ENCODE measurements around the gene FMO1.

GRCh38 chr1:171233183-171233582 is 15.1 kb upstream of the FMO1 start:
- TF ChIP-seq CTCF (conservative IDR thresholded peaks at IDR 0.05) (no peak), EZH2 (IDR thresholded peaks at IDR 0.05; ENCODE audit: low read depth) (no peak)
